IPS-11a (cell line): ENCODE measurements around the gene PPP1R9B.

Experiments used
- H3K4me3 ChIP-seq: one replicate; pipeline ENCODE4 v1.5.1; 2013; ENCODE audit warnings: low read depth, low read length, control low read depth

Gene PPP1R9B

DNA sequence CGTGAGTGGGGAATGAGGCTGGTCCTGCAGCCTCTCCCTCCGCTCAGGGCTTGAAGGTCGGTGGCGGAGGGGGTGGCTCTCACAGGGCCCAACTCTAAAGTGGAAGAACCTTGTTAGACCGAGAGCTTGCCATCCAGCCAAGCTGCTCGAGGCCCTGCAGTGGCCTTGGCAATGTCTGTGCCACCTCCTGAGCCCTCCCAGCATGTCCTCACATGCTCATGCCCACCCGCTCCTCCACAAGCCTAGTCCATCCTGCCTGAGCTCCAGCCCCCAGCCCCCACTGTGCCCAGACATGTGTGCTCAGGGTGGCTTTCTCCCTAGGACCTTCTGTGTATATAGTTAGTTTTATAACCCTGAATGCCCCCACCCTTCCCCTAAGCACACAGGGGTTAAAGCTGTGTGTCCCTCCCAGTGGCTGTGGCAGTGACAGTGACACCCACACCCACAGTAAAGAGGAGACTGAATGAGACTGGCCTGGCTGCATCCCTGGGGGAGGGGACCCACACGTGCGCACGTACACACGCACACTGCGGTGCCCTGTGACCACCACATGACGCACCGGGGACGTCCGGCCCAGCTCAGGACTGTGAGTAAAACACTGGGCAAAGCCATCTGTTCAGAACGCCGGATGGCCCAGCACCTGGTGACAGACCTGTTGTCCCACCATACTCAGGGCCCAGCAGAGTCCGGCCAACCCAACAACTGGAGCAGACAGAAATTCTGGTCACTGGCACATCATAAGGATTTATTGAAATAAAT, 39.7 kb downstream of the PPP1R9B start:
- H3K4me3 ChIP-seq = no peak overlapping the region

DNA sequence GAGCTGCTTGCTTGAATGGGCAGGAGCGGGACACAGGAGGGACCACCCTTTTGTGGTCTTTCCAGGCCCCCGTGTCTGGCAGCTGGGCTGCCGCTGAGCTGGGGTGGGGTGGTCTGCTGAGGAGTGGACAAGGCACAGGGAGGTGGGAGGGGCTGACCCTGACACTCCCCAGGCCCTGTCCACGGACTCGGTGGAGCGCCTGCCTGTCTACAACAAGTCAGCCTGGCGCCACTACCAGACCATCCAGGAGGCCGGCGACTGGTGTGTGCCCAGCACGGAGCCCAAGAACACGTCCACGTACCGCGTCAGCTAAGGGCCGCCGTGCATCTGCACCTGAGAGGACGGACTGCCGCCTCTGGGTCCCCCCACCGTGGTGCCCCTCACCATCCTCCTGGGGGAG, 40.7 kb downstream of the PPP1R9B start:
- no peak overlapping the region for H3K4me3 ChIP-seq

GRCh38 chr17:50109207-50109606, 41.3 kb downstream of the PPP1R9B start:
- no peak overlapping the region for H3K4me3 ChIP-seq

- no peak overlapping the region for H3K4me3 ChIP-seq
Measured at GRCh38 chr17:50108556-50108955, 41.9 kb downstream of the PPP1R9B start.

GRCh38 chr17:50107790-50108414, 42.6 kb downstream of the PPP1R9B start:
- no peak overlapping the region for H3K4me3 ChIP-seq

- no peak overlapping the region for H3K4me3 ChIP-seq
Measured at GRCh38 chr17:50106393-50107131, 43.9 kb downstream of the PPP1R9B start.

DNA sequence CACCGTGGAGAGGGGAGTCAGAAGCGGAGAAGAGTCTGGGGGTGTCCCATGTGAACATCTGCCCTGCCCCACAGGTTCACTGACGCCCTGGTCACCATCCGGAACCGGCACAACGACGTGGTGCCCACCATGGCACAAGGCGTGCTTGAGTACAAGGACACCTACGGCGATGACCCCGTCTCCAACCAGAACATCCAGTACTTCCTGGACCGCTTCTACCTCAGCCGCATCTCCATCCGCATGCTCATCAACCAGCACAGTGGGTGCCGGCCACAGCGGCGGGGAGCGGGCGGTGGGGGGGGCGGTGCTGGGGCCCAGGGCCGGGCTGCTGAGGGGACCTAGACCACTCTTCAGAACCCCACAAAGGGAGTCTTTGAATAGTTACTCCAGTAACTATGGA, 44.7 kb downstream of the PPP1R9B start:
- no peak overlapping the region for H3K4me3 ChIP-seq

DNA sequence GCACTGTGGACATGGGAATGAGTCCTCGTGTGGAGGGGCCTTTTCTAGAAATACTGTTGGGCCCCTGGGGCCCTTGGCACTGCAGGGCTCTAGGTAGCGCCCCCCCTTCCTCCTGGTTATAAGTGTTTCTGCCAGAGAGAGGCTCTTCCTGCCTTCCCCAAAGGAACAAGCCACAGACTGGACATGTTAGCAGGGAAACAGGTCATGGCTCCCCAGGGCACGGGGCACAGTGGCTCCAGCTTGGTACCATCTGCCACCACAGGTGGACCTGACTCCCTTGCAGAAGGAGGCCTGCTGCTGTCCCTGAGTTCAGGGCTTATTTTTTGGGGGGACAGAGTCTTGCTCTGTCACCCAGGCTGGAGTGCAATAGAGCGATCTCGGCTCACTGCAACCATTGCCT, 46.5 kb downstream of the PPP1R9B start:
- H3K4me3 ChIP-seq = no peak overlapping the region

- no peak overlapping the region for H3K4me3 ChIP-seq
Measured at GRCh38 chr17:50103252-50103651, 47.2 kb downstream of the PPP1R9B start.

- no peak overlapping the region for H3K4me3 ChIP-seq
Measured at GRCh38 chr17:50102164-50102991, 48.1 kb downstream of the PPP1R9B start.

GRCh38 chr17:50101346-50102163, 48.9 kb downstream of the PPP1R9B start:
- no peak overlapping the region for H3K4me3 ChIP-seq

- no peak overlapping the region for H3K4me3 ChIP-seq
Measured at GRCh38 chr17:50100921-50101345, 49.5 kb downstream of the PPP1R9B start.

GRCh38 chr17:50100480-50100883, 50.0 kb downstream of the PPP1R9B start:
- no peak overlapping the region for H3K4me3 ChIP-seq

GRCh38 chr17:50099003-50099402, 51.5 kb downstream of the PPP1R9B start:
- H3K4me3 ChIP-seq = no peak overlapping the region

GRCh38 chr17:50098583-50098982, 51.9 kb downstream of the PPP1R9B start:
- no peak overlapping the region for H3K4me3 ChIP-seq

GRCh38 chr17:50097926-50098325, 52.6 kb downstream of the PPP1R9B start:
- no peak overlapping the region for H3K4me3 ChIP-seq

- no peak overlapping the region for H3K4me3 ChIP-seq
Measured at GRCh38 chr17:50097455-50097854, 53.0 kb downstream of the PPP1R9B start.

- no peak overlapping the region for H3K4me3 ChIP-seq
Measured at GRCh38 chr17:50096758-50097157, 53.7 kb downstream of the PPP1R9B start.

DNA sequence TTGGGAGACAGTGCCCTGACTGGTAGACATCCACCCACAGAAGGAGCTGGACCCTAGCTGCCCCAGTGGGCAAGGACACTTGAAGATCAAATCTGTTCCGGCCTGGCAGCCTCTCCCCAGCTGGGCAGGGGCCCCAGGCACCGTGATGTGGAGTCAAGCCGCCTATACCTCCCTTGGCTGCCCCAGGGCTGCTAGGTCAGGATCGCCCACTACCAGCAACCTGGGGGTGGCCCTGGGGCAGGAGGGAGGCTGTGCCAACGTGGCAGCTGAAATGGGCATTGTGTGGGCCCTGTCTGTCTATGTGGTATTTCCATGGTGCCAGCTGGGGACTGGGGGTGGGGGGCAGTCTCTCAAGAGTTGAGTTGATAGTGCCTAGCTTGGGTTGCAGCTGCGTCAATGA, 54.4 kb downstream of the PPP1R9B start:
- peak overlapping the region; percentile 53 for H3K4me3 ChIP-seq

DNA sequence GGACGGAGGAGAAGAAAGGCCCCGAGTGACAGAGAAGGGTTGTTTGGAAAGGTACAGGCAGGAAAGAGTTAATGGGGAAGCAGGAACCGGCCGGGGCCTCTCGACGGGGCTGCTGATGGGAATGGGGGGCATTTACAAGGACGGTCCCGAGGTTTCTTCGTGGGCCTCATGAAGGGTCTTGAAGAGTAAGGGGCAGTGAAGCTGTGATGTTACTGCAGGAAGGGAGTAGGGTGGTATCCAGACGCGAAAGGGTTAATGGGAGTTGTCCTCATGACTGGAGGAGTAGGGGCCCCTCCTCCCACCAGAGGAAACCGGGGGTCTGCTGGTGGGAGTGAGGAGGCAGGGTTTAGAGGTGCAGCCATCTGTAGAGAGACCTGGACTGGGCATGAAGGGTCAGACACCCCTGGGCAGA, 54.8 kb downstream of the PPP1R9B start:
- peak overlapping the region; percentile 53 for H3K4me3 ChIP-seq
